Keratinocyte (primary cell): ENCODE data around the gene GMPS. TPM values are rescaled to one million over a fixed set of nuclear protein-coding genes. Genes with fewer than 3 reads are reported as not detected.

Source experiments
- DNase-seq: peaks from one replicate; pipeline ENCODE4 v3.0.0-alpha.2; 2011; ENCODE audit warnings: low read depth, missing footprints, low spot score
- FAIRE-seq: peaks from 2 replicates; lab custom pipeline; 2011; peaks lifted over from hg19 to GRCh38; lab: Jason Lieb, UNC
- H2AFZ ChIP-seq: 2 replicates; pipeline ENCODE4 v1.6.0; 2012; ENCODE audit warnings: low read length, control low read depth, inconsistent platforms; ENCODE audit not compliant: control insufficient read depth
- H3K27ac ChIP-seq: 2 replicates; pipeline ENCODE4 v1.5.1; 2011; ENCODE audit warnings: low read length; ENCODE audit not compliant: control insufficient read depth, insufficient read depth
- H3K27me3 ChIP-seq: 3 replicates; pipeline ENCODE4 v1.6.0; 2011; ENCODE audit warnings: low read length; ENCODE audit not compliant: control insufficient read depth, insufficient read depth; ENCODE audit errors: extremely low read depth
- H3K36me3 ChIP-seq, 2 experiments: 2 replicates in 1 of 2; 3 replicates in 1 of 2; pipeline ENCODE4 v1.5.1; 2011; ENCODE audit warnings: low read length in 2 of 2, mild to moderate bottlenecking in 1 of 2; ENCODE audit not compliant: control insufficient read depth in 2 of 2, insufficient read depth in 2 of 2; ENCODE audit errors: extremely low read depth in 1 of 2
- H3K4me1 ChIP-seq: 3 replicates; pipeline ENCODE4 v1.5.1; 2011; ENCODE audit warnings: low read length; ENCODE audit not compliant: control insufficient read depth, insufficient read depth; ENCODE audit errors: extremely low read depth
- H3K4me2 ChIP-seq: 3 replicates; pipeline ENCODE4 v1.6.0; 2011; ENCODE audit warnings: low read depth, low read length; ENCODE audit not compliant: control insufficient read depth, insufficient read depth; ENCODE audit errors: extremely low read depth
- H3K4me3 ChIP-seq, 3 experiments: fragments of 200-600 bp in 1 of 3; sonication (generic) in 1 of 3; 2 replicates in 2 of 3; 3 replicates in 1 of 3; pipeline ENCODE4 v1.5.1; 2011 to 2016; ENCODE audit warnings: low read length in 3 of 3, mild to moderate bottlenecking in 3 of 3, control low read depth in 2 of 3, inconsistent platforms in 1 of 3, low read depth in 1 of 3, mixed read lengths in 1 of 3, mixed run types in 1 of 3, moderate library complexity in 1 of 3; ENCODE audit not compliant: control insufficient read depth in 2 of 3, insufficient read depth in 2 of 3; ENCODE audit errors: extremely low read depth in 1 of 3
- H3K79me2 ChIP-seq: 2 replicates; pipeline ENCODE4 v1.6.0; 2012; ENCODE audit warnings: low read length; ENCODE audit not compliant: control insufficient read depth, insufficient read depth
- H3K9ac ChIP-seq: 3 replicates; pipeline ENCODE4 v1.6.0; 2011; ENCODE audit warnings: low read length; ENCODE audit not compliant: control insufficient read depth, insufficient read depth; ENCODE audit errors: extremely low read depth
- H3K9me1 ChIP-seq: 3 replicates; pipeline ENCODE4 v1.6.0; 2011; ENCODE audit warnings: low read length; ENCODE audit not compliant: control insufficient read depth, insufficient read depth; ENCODE audit errors: extremely low read depth
- H3K9me3 ChIP-seq: 2 replicates; pipeline ENCODE4 v1.5.1; 2012; ENCODE audit warnings: low read depth, low read length; ENCODE audit not compliant: control insufficient read depth
- H4K20me1 ChIP-seq: 3 replicates; pipeline ENCODE4 v1.6.0; 2011; ENCODE audit warnings: low read length; ENCODE audit not compliant: control insufficient read depth, insufficient read depth; ENCODE audit errors: extremely low read depth
- CTCF ChIP-seq, 3 experiments: IDR thresholded peaks in 1 of 3; conservative IDR thresholded peaks in 1 of 3; optimal IDR thresholded peaks in 1 of 3; 2 replicates in 2 of 3; 3 replicates in 1 of 3; pipeline versions ENCODE3 to v1.5.1; 2011; ENCODE audit warnings: low read length in 3 of 3, mild to moderate bottlenecking in 3 of 3, moderate library complexity in 2 of 3, control low read depth in 1 of 3, inconsistent platforms in 1 of 3; ENCODE audit not compliant: insufficient read depth in 2 of 3; ENCODE audit errors: extremely low read depth in 1 of 3
- EZH2 ChIP-seq: IDR thresholded peaks from one replicate; pipeline ENCODE4 v1.6.1; 2012; ENCODE audit warnings: inconsistent platforms, mild to moderate bottlenecking, low read length, moderate library complexity
- dilution Hi-C: fragments of 300-500 bp; cut with MboI; formaldehyde crosslinking; loops from one replicate; pipeline ENCODE4 v1.7.0; 2020; ENCODE audit warnings: low sequenced_read_pairs; ENCODE audit not compliant: extremely low pct_ligation_motif_present
- polyA plus RNA-seq, 5 experiments: library from polyadenylated mRNA; depleted of rRNA in 3 of 5; stranded (reverse) in 3 of 5; stranded (forward) in 1 of 5; unstranded in 1 of 5; fragments of >200 nt; gene quantifications; 1 replicate in 1 of 5; 2 replicates in 3 of 5; 3 replicates in 1 of 5; pipeline versions ENCODE4 v1.2.1 to v1.2.3, GENCODE V29; 2011 to 2012; ENCODE audit warnings: missing spikeins in 2 of 5, low read depth in 1 of 5, low replicate concordance in 1 of 5

The GMPS gene
- polyA plus RNA-seq, 1 donor (not counting 4 experiments of a cell fraction or from before 2014, with no cell fraction given), result 51.8 TPM

GRCh38 chr3:155919728-155920127 is 49.3 kb downstream of the GMPS start:
- Histone ChIP-seq H3K36me3 (peaks cover 4 to 7% of the 10 kb centered on the region in 2 experiments), H2AFZ (no peak overlapping the region), H3K9me1 (no peaks in the 10 kb centered on the region), H3K4me2 (no peak overlapping the region), H4K20me1 (no peaks in the 10 kb centered on the region), H3K9me3 (no peaks in the 10 kb centered on the region), H3K27me3 (no peaks in the 10 kb centered on the region), H3K4me1 (peaks cover 13% of the 10 kb centered on the region), H3K4me3 (no peak overlapping the region), H3K9ac (no peak overlapping the region), H3K27ac (no peak overlapping the region), H3K79me2 (no peaks in the 10 kb centered on the region)
- DNase-seq (peak; percentile 25), FAIRE-seq (peak; percentile 29)
- TF ChIP-seq EZH2, result no peak
- TF ChIP-seq CTCF (optimal IDR thresholded peaks at IDR 0.05 in 1 of 3, IDR thresholded peaks at IDR 0.05 in 1 of 3, conservative IDR thresholded peaks at IDR 0.05 in 1 of 3; ENCODE audit: extremely low read depth in 1 of 3, insufficient read depth in 2 of 3, low read length in 3 of 3), result no peak
- dilution Hi-C loops, result no loop called here

- FAIRE-seq, result no peak
- H3K9ac ChIP-seq, result no peak overlapping the region
Measured at GRCh38 chr3:155921486-155921885, 51.0 kb downstream of the GMPS start.

More at GRCh38 chr3:155921486-155921885, 51.0 kb downstream of the GMPS start:
- Histone ChIP-seq H3K36me3 (peaks cover 3 to 10% of the 10 kb centered on the region in 2 experiments), H3K4me3 (no peak overlapping the region), H3K27ac (no peak overlapping the region), H3K4me2 (no peak overlapping the region), H3K27me3 (no peaks in the 10 kb centered on the region), H3K9me3 (no peaks in the 10 kb centered on the region), H3K79me2 (no peaks in the 10 kb centered on the region), H3K9me1 (no peaks in the 10 kb centered on the region), H3K4me1 (peaks cover 13% of the 10 kb centered on the region), H4K20me1 (no peaks in the 10 kb centered on the region), H2AFZ (no peak overlapping the region)
- dilution Hi-C loops, result no loop called here
- no peak for DNase-seq
- TF ChIP-seq CTCF (optimal IDR thresholded peaks at IDR 0.05 in 1 of 3, IDR thresholded peaks at IDR 0.05 in 1 of 3, conservative IDR thresholded peaks at IDR 0.05 in 1 of 3; ENCODE audit: extremely low read depth in 1 of 3, insufficient read depth in 2 of 3, low read length in 3 of 3), result no peak
- no peak for TF ChIP-seq EZH2
